GM12878 (cell line): ENCODE measurements around the gene ZNF3. TPM values are rescaled to one million over a fixed set of nuclear protein-coding genes. Genes with fewer than 3 reads are reported as not detected.
A peak's percentile ranks its signal among the peaks of the same experiment; 100 is the strongest.

ENCODE experiments used
- ASH2L ChIP-seq: fragments of 300-600, 200-600 bp; sonication (generic); IDR thresholded peaks from 2 replicates; pipeline ENCODE4 v1.6.1; 2017; ENCODE audit warnings: low read depth, mild to moderate bottlenecking, borderline replicate concordance
- ATF2 ChIP-seq: IDR thresholded peaks from 2 replicates; pipeline ENCODE4 v1.6.1; 2012; ENCODE audit warnings: low read length, inconsistent platforms
- BCL11A ChIP-seq: IDR thresholded peaks from 2 replicates; pipeline ENCODE4 v1.6.1; 2011; ENCODE audit warnings: low read depth, low read length
- ELK1 ChIP-seq: IDR thresholded peaks from 2 replicates; pipeline ENCODE4 v1.6.1; 2012; ENCODE audit warnings: low read depth, low read length, improper control_type of control experiment
- IKZF1 ChIP-seq: fragments of 450-650 bp; conservative IDR thresholded peaks from 2 replicates; pipeline ENCODE4 v1.6.1; 2017; ENCODE audit warnings: antibody characterized with exemption, mild to moderate bottlenecking
- IRF4 ChIP-seq: IDR thresholded peaks from 2 replicates; pipeline ENCODE4 v1.6.1; 2011; ENCODE audit warnings: low read depth, low read length
- JUND ChIP-seq: IDR thresholded peaks from 2 replicates; pipeline ENCODE4 v1.6.1; 2012; ENCODE audit warnings: low read depth, mild to moderate bottlenecking, low read length, improper control_type of control experiment, moderate library complexity
- KDM1A ChIP-seq: fragments of 200-600 bp; sonication (generic); IDR thresholded peaks from 2 replicates; pipeline ENCODE4 v1.6.1; 2016; ENCODE audit warnings: borderline replicate concordance
- LARP7 ChIP-seq: fragments of 450-650 bp; IDR thresholded peaks from 2 replicates; pipeline ENCODE4 v1.6.1; 2017; ENCODE audit warnings: mild to moderate bottlenecking
- MTA2 ChIP-seq: fragments of 450-650 bp; IDR thresholded peaks from 2 replicates; pipeline ENCODE4 v1.6.1; 2016; ENCODE audit warnings: low read depth, mild to moderate bottlenecking, moderate library complexity
- NFIC ChIP-seq: IDR thresholded peaks from 2 replicates; pipeline ENCODE4 v1.6.1; 2012; ENCODE audit warnings: low read depth, mild to moderate bottlenecking, inconsistent platforms, low read length, moderate library complexity
- NFYA ChIP-seq: IDR thresholded peaks from 2 replicates; pipeline ENCODE4 v1.6.1; 2011; ENCODE audit warnings: low read depth, mild to moderate bottlenecking, low read length, improper control_type of control experiment, borderline replicate concordance
- NFYB ChIP-seq: IDR thresholded peaks from 2 replicates; pipeline ENCODE4 v1.6.1; 2011; ENCODE audit warnings: low read depth, mild to moderate bottlenecking, low read length, improper control_type of control experiment, moderate library complexity; ENCODE audit not compliant: insufficient read depth
- PBX3 ChIP-seq: IDR thresholded peaks from 2 replicates; pipeline ENCODE4 v1.6.1; 2011; ENCODE audit warnings: mild to moderate bottlenecking, low read depth, low read length, moderate library complexity; ENCODE audit not compliant: insufficient replicate concordance
- PKNOX1 ChIP-seq: fragments of 450-650 bp; IDR thresholded peaks from 2 replicates; pipeline ENCODE4 v1.6.1; 2016; ENCODE audit warnings: mild to moderate bottlenecking
- POLR2A ChIP-seq: IDR thresholded peaks from 2 replicates; pipeline ENCODE4 v1.6.1; 2011; ENCODE audit warnings: low read depth, mild to moderate bottlenecking, low read length
- RBBP5 ChIP-seq: fragments of 200-600 bp; sonication (generic); conservative IDR thresholded peaks from 2 replicates; pipeline ENCODE4 v1.6.1; 2016
- RCOR1 ChIP-seq: conservative IDR thresholded peaks from 2 replicates; pipeline ENCODE4 v1.6.1; 2012; ENCODE audit warnings: low read depth, low read length, improper control_type of control experiment
- RELA ChIP-seq: fragments of 450-650 bp; IDR thresholded peaks from 2 replicates; pipeline ENCODE4 v1.8.0; 2014; ENCODE audit warnings: borderline replicate concordance; ENCODE audit not compliant: partially characterized antibody
- STAT3 ChIP-seq: IDR thresholded peaks from 2 replicates; pipeline ENCODE4 v1.6.1; 2011; ENCODE audit warnings: low read depth, low read length, improper control_type of control experiment
- ZNF217 ChIP-seq: fragments of 450-650 bp; IDR thresholded peaks from 2 replicates; pipeline ENCODE4 v1.6.1; 2017; ENCODE audit warnings: antibody characterized with exemption, mild to moderate bottlenecking
- ZNF687 ChIP-seq: fragments of 450-650 bp; IDR thresholded peaks from 2 replicates; pipeline ENCODE4 v1.6.1; 2017; ENCODE audit warnings: mild to moderate bottlenecking, moderate library complexity
- ZZZ3 ChIP-seq: IDR thresholded peaks from 2 replicates; pipeline ENCODE4 v1.6.1; 2011; ENCODE audit warnings: low read depth; ENCODE audit not compliant: control insufficient read depth, insufficient read length
- polyA plus RNA-seq, 11 experiments: library from polyadenylated mRNA; depleted of rRNA in 4 of 11; unstranded in 6 of 11; stranded (reverse) in 5 of 11; fragments of >200 nt; fragmentation: Nextera tagmentation in 4 of 11; fragmentation: Illumina TruSeq in 1 of 11; extraction: Ambion mirVana in 4 of 11; extraction: Trizol in 1 of 11; gene quantifications; 1 replicate in 1 of 11; 2 replicates in 10 of 11; pipeline versions ENCODE4 v1.2.1 to v1.2.3, GENCODE V29; 2011 to 2016; ENCODE audit warnings: inconsistent platforms in 2 of 11, missing spikeins in 2 of 11, low read depth in 1 of 11
- total RNA-seq, 4 experiments: library from RNA; depleted of rRNA in 3 of 4; stranded (reverse); fragments of >200 nt in 3 of 4; fragmentation: Illumina TruSeq in 1 of 4; extraction: Trizol in 1 of 4; gene quantifications; 2 replicates each; pipeline versions ENCODE4 v1.2.1 to v1.2.3, GENCODE V29; 2013 to 2021

The ZNF3 gene
- total and polyA plus RNA-seq, 10 of the 15 experiments (the other 5 are each of a cell fraction or from before 2014, with no cell fraction given): 17.2 to 37.4 (median 29.4) TPM

- TF ChIP-seq ATF2 (no peak), IKZF1 (peak; percentile 91), STAT3 (no peak), ZNF687 (peak; percentile 86), NFYB (no peak), BCL11A (0 out of 2 replicates have a peak, but pooled peaks have one; percentile 11), NFYA (no peak), ELK1 (peak; percentile 73; the same call in 1 of the 2 replicates), RCOR1 (no peak), RBBP5 (no peak), ZZZ3 (no peak), JUND (peak; percentile 60; the same call in 1 of the 2 replicates), POLR2A (peak; percentile 96), NFIC (no peak), ASH2L (no peak; the same call in 1 of the 2 replicates), MTA2 (peak; percentile 79), IRF4 (peak; percentile 57; the same call in 1 of the 2 replicates), RELA (peak; percentile 88), ZNF217 (no peak), PKNOX1 (peak; percentile 95), LARP7 (no peak; the same call in none of the 2 replicates), KDM1A (no peak), PBX3 (peak; percentile 84)
Measured at GRCh38 chr7:100081535-100082102, at the start of gene ZNF3 (continued).
